Hematopoietic multipotent progenitor cell treated with erythropoietin and hydrocortisone succinate and interleukin-3 and kit ligand, for 8 days (in vitro differentiated cells): ENCODE data around the gene PDE9A.

ENCODE experiments used
- DNase-seq: peaks from one replicate; pipeline ENCODE4 v3.0.0-alpha.2; 2015

PDE9A gene

GRCh38 chr21:42760951-42761751 lies 107.7 kb downstream of the PDE9A start:
- DNase-seq = no peak

- DNase-seq = no peak
Observed at GRCh38 chr21:42761776-42762335, 108.4 kb downstream of the PDE9A start.

GRCh38 chr21:42763581-42764442 lies 110.4 kb downstream of the PDE9A start:
- no peak for DNase-seq

GRCh38 chr21:42764443-42764760 lies 111.0 kb downstream of the PDE9A start:
- DNase-seq = no peak

- no peak for DNase-seq
Observed at GRCh38 chr21:42764883-42765282, 111.5 kb downstream of the PDE9A start.

GRCh38 chr21:42765656-42766055 lies 112.2 kb downstream of the PDE9A start:
- no peak for DNase-seq

GRCh38 chr21:42766739-42767560 lies 113.5 kb downstream of the PDE9A start:
- no peak for DNase-seq

- no peak for DNase-seq
Observed at GRCh38 chr21:42767561-42767835, 114.1 kb downstream of the PDE9A start.

- no peak for DNase-seq
Observed at GRCh38 chr21:42768324-42769121, 115.1 kb downstream of the PDE9A start.

GRCh38 chr21:42769183-42769819 lies 115.9 kb downstream of the PDE9A start:
- no peak for DNase-seq

GRCh38 chr21:42769820-42770716 lies 116.6 kb downstream of the PDE9A start:
- DNase-seq = no peak

GRCh38 chr21:42770717-42771502 lies 117.5 kb downstream of the PDE9A start:
- DNase-seq = no peak

GRCh38 chr21:42771503-42771805 lies 118.0 kb downstream of the PDE9A start:
- DNase-seq = no peak

GRCh38 chr21:42775123-42775522 lies 121.7 kb downstream of the PDE9A start:
- no peak for DNase-seq

GRCh38 chr21:42775891-42776290 lies 122.5 kb downstream of the PDE9A start:
- DNase-seq = no peak

GRCh38 chr21:42777064-42777756 lies 123.8 kb downstream of the PDE9A start:
- DNase-seq = no peak

GRCh38 chr21:42777757-42778344 lies 124.4 kb downstream of the PDE9A start:
- no peak for DNase-seq

- no peak for DNase-seq
Observed at GRCh38 chr21:42779431-42779861, 126.0 kb downstream of the PDE9A start.

- no peak for DNase-seq
Observed at GRCh38 chr21:42780617-42781016, 127.2 kb downstream of the PDE9A start.
